ENCODE data around the gene RHBDD2. TPM values are rescaled to one million over a fixed set of nuclear protein-coding genes. Genes with fewer than 3 reads are reported as not detected.
A peak's percentile ranks its signal among the peaks of the same experiment; 100 is the strongest.
"Not testable (repeated sequence)": the region's sequence is repeated elsewhere in the genome, so short reads cannot be mapped to it uniquely, and the experiment has no call there.

RHBDD2 gene
- total RNA-seq, 4 donors from 2014 or later, result 28.5 to 52.1 (median 38.2) TPM

DNA sequence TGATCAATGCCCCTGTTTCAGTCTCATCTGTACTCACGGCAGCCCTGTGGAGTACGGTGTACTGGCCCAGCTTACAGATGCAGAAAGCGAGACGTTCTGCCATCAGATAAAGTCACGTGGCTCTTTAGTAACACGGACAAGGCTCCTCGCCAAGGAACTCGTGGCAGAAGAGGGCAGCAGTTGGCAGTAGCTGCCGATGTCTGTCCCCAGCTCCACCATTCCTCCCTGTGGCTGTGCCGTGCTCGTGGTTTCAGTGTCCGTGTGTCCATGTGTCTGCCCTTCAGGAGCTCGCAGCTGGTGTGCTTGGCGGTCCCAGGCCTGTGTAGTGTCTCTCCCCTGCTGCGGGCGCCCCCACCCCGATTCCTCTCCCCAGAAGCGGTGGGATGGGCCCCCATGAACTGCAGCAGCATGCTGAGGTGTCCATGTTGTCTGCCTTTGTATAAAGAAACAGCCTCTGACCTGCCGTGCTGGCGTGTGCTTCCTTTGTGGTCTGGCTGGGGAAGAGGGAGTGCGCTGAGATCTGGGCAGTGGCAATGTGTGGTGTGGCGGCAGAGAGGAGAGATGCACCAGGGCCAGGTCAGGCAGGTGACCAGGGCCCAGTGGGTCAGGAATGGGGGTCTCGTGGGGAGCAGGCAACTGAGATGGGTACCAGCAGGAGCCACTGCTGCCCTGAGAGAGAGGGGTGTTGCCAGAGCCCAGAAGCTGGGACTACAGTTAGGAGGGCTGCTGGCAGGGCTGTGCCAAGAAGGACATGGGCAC is 9.8 kb downstream of the RHBDD2 start:
- DNase-seq, result peak; percentile 63 to 77
- in situ Hi-C loops (cut with MboI; ENCODE audit: low sequenced_read_pairs in 4 of 4), result no loop called here
- peak; percentile 92 to 94 for ATAC-seq
- Histone ChIP-seq H3K9me3 (no peaks in the 10 kb centered on the region), H3K27ac (peak overlapping the region; percentile 37 to 76 (median 63)), H3K4me3 (no peak overlapping the region), H3K4me1 (peaks cover 0 to 7% of the 10 kb centered on the region in 2 donors), H3K36me3 (peaks cover 0 to 33% of the 10 kb centered on the region in 2 donors), H3K27me3 (no peaks in the 10 kb centered on the region)
- intact Hi-C loops (cut with DNase I; ENCODE audit: low total_unique reads), result no loop called here
- TF ChIP-seq, protein P1, sequence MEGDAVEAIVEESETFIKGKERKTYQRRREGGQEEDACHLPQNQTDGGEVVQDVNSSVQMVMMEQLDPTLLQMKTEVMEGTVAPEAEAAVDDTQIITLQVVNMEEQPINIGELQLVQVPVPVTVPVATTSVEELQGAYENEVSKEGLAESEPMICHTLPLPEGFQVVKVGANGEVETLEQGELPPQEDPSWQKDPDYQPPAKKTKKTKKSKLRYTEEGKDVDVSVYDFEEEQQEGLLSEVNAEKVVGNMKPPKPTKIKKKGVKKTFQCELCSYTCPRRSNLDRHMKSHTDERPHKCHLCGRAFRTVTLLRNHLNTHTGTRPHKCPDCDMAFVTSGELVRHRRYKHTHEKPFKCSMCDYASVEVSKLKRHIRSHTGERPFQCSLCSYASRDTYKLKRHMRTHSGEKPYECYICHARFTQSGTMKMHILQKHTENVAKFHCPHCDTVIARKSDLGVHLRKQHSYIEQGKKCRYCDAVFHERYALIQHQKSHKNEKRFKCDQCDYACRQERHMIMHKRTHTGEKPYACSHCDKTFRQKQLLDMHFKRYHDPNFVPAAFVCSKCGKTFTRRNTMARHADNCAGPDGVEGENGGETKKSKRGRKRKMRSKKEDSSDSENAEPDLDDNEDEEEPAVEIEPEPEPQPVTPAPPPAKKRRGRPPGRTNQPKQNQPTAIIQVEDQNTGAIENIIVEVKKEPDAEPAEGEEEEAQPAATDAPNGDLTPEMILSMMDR (IDR thresholded peaks at IDR 0.05 in 4 of 5, conservative IDR thresholded peaks at IDR 0.05 in 1 of 5), result no peak
- TF ChIP-seq POLR2A (IDR thresholded peaks at IDR 0.05), result no peak

DNA sequence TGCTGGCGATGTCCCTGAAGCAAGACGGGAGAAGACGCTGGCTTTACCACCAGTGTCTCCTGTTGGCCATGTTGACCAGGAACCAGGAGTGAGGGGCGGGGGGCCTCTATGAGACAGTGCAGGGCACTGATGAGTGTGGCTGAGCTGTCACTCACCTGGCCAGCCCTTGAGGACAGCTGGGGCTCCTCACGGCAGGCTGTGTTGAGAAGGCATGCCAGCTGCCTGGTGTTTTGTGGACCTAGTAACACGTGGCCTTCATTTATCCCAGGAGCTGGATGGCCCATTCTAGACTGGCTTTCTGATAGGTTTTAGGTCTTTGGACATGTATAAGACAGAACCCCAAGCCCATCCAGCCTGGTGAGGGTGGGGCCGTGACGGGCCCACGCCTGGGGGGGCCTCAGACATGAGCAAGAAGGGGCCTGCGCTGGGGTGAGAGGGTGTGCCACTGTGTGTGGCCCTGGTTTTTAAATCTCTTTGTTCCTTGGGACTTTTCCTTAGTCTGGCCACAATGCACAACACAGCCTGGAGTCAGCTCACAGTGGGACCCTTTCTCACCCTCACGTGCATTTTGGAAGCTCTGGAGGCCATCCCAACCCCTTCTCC is 10.5 kb downstream of the RHBDD2 start:
- intact Hi-C loops (cut with DNase I; ENCODE audit: low total_unique reads), result no loop called here
- H3K36me3 ChIP-seq, result peaks cover 0 to 26% of the 10 kb centered on the region in 2 donors
- no peak overlapping the region for H3K4me3 ChIP-seq
- TF ChIP-seq POLR2A (IDR thresholded peaks at IDR 0.05), result no peak
- TF ChIP-seq, protein P1 (IDR thresholded peaks at IDR 0.05 in 4 of 5, conservative IDR thresholded peaks at IDR 0.05 in 1 of 5), result no peak
- H3K27ac ChIP-seq, result peak overlapping the region in 2 of 4 donors; percentile 37 to 63
- no peaks in the 10 kb centered on the region for H3K27me3 ChIP-seq
- no peaks in the 10 kb centered on the region for H3K9me3 ChIP-seq
- DNase-seq (no peak), ATAC-seq (peak in 1 of 2 donors; percentile 15)
- in situ Hi-C loops (cut with MboI; ENCODE audit: low sequenced_read_pairs in 4 of 4), result no loop called here
- H3K4me1 ChIP-seq, result peaks cover 0 to 7% of the 10 kb centered on the region in 2 donors

DNA sequence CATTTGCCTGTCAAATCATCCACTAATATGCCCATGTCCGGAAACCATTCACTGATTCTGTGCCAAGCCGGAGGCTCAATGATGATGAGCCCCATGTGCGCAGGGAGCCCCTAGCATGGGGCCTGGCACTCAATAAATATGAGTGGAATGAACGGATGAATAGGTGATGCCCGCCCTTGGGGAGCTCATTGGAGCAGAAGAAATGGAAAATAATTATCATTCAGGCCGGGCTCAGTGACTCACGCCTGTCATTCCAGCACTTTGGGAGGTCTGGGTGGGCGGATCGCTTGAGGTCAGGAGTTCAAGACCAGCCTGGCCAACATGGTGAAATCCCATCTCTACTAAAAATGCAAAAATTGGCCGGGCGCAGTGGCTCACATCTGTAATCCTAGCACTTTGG is 11.0 kb downstream of the RHBDD2 start:
- H3K4me3 ChIP-seq, result no peak overlapping the region
- H3K27ac ChIP-seq, result no peak overlapping the region
- no peaks in the 10 kb centered on the region for H3K9me3 ChIP-seq
- TF ChIP-seq, protein P1 (IDR thresholded peaks at IDR 0.05 in 4 of 5, conservative IDR thresholded peaks at IDR 0.05 in 1 of 5), result no peak
- TF ChIP-seq POLR2A (IDR thresholded peaks at IDR 0.05), result no peak
- H3K27me3 ChIP-seq, result no peaks in the 10 kb centered on the region
- in situ Hi-C loops (cut with MboI; ENCODE audit: low sequenced_read_pairs in 4 of 4) (no loop called here), intact Hi-C loops (cut with DNase I; ENCODE audit: low total_unique reads) (no loop called here)
- ATAC-seq, result no peak
- peaks cover 0 to 3% of the 10 kb centered on the region in 2 donors for H3K4me1 ChIP-seq
- DNase-seq, result no peak
- H3K36me3 ChIP-seq, result peaks cover 0 to 21% of the 10 kb centered on the region in 2 donors

DNA sequence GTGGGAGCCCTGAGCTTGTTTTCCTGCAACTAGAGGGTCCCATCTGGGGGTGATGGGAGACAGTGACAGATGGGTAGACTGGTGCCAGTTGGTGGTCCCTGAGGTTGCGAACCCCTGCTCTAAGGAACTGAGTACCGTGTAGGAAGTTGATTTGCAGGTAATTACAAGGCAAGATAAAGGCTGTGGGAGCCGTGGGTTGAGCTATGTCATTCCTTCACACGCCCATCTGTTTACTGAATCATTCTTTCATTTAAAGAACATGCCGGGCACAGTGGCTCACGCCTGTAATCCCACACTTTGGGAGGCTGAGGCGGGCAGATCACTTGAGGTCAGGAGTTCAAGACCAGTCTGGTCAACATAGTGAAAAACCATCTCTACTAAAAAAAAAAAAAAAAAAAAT is 12.4 kb downstream of the RHBDD2 start:
- DNase-seq; H3K4me1 ChIP-seq; H3K9me3 ChIP-seq; H3K4me3 ChIP-seq; H3K27me3 ChIP-seq; ATAC-seq; H3K27ac ChIP-seq; intact Hi-C loops (cut with DNase I; ENCODE audit: low total_unique reads); in situ Hi-C loops (cut with MboI; ENCODE audit: low sequenced_read_pairs in 4 of 4); H3K36me3 ChIP-seq: not testable (repeated sequence)

DNA sequence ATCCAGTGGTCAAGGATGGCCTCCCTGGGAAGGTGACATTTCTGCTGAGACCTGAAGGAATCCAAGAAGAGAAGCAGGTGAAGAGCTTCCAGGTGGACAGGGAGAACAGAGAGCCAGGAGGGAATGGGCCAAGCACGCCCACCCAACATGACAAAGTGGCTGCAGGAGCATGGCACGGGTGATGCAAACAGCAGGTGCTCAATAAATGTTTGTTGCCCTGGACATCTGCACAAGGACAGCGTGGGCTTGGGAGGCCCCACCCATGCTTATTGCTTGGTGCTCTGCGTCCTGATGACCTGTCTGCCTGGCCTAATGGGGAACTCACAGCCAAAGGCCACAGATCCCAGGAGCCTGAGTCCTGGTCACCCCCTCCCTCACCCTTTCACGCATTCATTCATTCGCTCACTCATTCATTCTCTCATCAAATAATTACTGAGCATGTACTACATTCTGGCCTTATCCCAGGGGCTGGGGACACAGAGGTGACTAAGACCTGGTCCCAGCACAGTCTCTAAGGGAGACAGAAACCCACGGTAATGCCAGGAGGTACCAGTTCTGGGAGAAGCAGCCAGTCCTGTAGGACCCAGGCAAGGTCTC is 13.1 kb downstream of the RHBDD2 start:
- H3K27me3 ChIP-seq, result no peaks in the 10 kb centered on the region
- H3K4me1 ChIP-seq, result peaks cover 0 to 3% of the 10 kb centered on the region in 2 donors
- H3K27ac ChIP-seq, result no peak overlapping the region
- no peak overlapping the region for H3K4me3 ChIP-seq
- DNase-seq (no peak), ATAC-seq (no peak)
- intact Hi-C loops (cut with DNase I; ENCODE audit: low total_unique reads), result no loop called here
- H3K36me3 ChIP-seq, result peaks cover 0 to 4% of the 10 kb centered on the region in 2 donors
- in situ Hi-C loops (cut with MboI; ENCODE audit: low sequenced_read_pairs in 4 of 4), result no loop called here
- H3K9me3 ChIP-seq, result no peaks in the 10 kb centered on the region
- no peak for TF ChIP-seq POLR2A (IDR thresholded peaks at IDR 0.05)
- TF ChIP-seq, protein P1 (IDR thresholded peaks at IDR 0.05 in 4 of 5, conservative IDR thresholded peaks at IDR 0.05 in 1 of 5), result no peak

Measured in gastrocnemius medialis (tissue), 4 donors.